HG03520 (cell line): Measurements from ENCODE around the gene SCNN1A.

Experiments
- ATAC-seq: cut with Tn5 transposase; IDR thresholded peaks from one replicate; pipeline ENCODE4 v1.9.1; 2021; ENCODE audit warnings: mild to moderate bottlenecking, moderate library complexity; ENCODE audit not compliant: unreplicated experiment

The SCNN1A gene

GRCh38 chr12:6384499-6385436 is 9.4 kb upstream of the SCNN1A start:
- ATAC-seq, result no peak

- no peak for ATAC-seq
These were observed 8.5 kb upstream of the SCNN1A start, which contains the start of gene LTBR for GRCh38 chr12:6383572-6384498. TSS of gene LTBR (plus strand) at chr12:6384162. CDS start at chr12:6384359, 197 bp downstream.

GRCh38 chr12:6382982-6383381 is 7.6 kb upstream of the SCNN1A start:
- ATAC-seq, result no peak

- no peak for ATAC-seq
These were observed 7.0 kb upstream of the SCNN1A start for GRCh38 chr12:6382371-6382770.

GRCh38 chr12:6380141-6381121 is 5.1 kb upstream of the SCNN1A start:
- ATAC-seq, result no peak

DNA sequence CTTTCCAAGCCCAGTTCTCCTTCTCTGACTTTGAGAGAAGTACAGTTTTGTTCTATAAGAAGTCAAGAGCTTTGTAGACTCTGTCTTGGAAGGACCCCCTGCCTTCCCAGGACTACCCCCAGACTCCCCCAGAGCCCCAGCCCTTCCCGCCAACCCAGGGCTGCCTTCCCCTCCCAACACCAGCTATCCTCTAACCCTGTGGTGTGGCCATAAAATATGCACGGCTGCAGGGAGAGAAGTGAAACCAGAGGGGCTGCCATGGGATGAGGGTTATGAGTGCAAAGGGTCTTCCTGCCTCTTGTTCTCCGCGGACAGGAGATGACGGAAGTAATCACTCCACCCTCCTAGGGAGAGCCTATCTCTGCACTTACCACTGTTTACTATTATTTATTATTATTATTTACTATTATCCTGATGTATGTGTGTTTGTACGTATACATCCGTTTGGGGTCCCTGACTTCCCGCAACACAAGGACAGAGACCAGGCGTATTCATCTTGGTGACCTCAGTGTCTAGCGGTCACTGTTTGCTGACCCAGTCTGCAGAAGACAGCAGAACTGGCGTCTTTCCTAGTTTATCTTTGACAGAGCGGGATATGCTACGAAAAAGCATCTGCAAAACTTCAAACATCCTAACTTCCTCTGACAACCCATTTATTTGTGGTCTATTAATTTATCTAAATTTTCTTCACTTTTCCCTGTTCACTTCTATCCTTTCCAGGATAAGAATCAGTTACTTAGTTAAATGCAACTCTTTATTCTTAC is 3.5 kb upstream of the SCNN1A start:
- ATAC-seq, result no peak

DNA sequence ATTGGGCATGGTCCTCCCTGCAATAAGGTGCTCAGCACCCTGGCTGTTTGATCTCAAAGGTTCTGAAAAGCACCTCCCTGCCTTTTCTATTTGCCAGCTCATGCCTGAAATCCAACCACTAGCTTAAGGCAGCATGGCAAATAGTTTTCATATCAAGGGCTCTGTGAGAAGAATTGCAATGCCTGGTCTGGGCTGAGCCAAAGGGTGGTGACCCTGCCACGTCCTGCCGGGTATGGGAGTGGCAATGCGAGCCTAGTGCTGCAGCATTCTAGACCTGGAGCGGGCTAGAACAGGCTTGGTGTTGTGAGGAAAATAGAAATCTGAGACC is 2.3 kb upstream of the SCNN1A start:
- no peak for ATAC-seq

DNA sequence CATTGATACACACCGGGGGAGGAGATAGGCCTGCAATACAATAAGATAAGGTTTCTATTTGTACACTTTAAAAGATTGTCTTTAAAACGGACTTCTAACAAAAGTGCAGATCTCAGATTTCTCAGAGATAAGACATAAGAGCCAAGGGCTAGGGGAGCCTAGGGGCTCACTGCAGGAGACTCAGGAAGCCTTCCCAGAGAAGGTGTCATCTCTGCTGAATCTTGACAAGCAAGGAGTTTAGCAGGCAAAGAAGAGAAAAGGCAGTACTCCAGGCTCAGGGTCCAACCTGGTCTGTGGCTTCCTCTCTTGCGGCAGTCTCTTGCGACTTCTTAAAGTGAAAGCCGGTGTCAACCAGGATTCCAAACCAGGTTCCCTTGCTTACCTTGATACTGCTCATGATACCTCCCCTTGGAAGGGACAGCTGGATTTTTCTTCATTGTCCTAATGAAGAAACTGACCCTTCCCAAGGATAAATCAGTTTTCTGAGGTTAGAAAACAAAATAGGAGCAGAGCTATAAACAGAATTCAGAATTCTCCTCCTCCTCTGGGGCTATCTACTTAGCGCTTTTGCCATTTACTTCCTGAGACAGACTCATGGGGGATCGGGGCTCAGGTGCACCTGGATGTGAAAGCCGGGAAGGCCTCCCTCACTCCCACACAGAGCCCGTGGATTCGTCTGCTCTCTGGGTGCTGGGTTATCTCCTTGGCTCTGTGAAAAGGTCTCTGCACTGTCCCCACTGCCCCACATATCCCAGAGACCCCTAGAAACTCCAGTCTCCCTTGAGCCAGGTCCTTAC is 1.7 kb upstream of the SCNN1A start:
- ATAC-seq, result no peak

DNA sequence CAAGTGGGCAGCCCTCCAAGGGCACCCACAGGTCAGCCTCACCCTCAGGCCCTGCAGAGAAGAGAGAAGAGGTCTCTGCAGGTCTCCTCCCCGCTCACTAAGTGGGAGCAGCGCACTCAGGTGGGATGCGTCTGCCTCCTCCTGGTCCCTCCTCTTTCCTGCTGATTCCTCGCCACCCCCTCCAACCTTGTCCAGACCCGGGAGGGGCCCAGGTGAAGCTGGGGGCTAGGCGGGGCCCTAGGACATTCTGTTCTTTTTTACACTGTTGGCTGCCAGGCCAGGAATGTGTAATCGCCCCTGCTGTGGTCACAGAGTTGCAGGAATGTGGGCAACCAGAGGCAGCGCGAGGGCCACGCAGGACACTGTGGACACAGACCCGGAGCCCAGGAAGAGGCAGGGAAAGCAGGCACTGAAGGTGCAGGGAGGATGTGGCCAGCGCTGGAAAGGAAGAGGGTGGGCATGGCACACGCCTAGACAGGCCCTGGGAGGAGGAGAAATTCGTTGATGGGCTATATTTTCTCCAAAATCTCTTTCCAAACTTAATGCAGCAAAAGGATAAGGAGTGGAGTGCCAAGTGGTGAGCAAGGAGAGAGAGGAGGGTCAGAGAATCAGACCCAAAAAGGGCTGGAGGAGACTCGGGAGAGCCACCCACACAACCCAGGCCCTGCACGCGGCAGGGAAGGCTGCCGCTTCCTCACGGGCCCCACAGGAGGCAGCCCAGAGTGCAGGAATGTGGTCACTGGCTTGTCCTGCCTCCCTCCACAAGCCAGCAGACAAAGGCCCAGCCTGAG is 911 bp upstream of the SCNN1A start:
- no peak for ATAC-seq

GRCh38 chr12:6374786-6375160 is 590 bp downstream of the SCNN1A start:
- no peak for ATAC-seq

GRCh38 chr12:6374028-6374785 is 1.2 kb downstream of the SCNN1A start:
- no peak for ATAC-seq

GRCh38 chr12:6373022-6373787 is 2.2 kb downstream of the SCNN1A start:
- ATAC-seq, result no peak

DNA sequence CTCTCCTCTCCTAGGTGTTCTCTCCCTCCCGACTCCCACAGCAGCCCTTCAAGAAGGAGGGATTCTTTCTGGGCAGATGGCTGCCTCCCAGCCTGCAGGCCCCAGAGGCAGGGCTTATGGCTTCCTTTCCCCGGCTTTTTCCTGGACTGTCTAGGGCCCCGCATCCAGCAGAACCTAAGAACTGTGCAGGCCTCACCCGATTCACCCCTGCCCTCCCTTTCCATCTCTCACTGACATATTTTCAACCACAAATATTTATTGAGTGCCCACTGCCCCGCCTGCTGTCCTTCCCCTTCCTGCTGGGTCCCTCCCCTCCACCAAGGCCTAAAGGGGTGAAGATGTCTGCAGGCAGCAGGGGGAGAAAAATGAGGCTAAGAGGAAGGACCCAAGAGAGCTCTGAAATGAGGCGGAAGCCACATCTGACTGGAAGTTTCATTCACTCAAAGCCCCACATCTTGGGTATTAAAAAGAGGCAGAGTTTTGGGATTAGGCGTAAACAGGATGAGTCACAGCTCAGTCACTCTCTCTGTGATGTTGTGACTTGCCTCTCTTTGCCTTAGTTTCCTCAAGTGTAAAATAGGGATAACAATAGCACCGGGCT is 2.9 kb downstream of the SCNN1A start:
- ATAC-seq, result no peak

GRCh38 chr12:6370994-6371754 is 4.2 kb downstream of the SCNN1A start:
- no peak for ATAC-seq

- ATAC-seq, result no peak
These were observed 4.8 kb downstream of the SCNN1A start for GRCh38 chr12:6370576-6370935.
